HG02981 (cell line): Measurements from ENCODE around the gene AFF3.

Experiments used
- ATAC-seq: cut with Tn5 transposase; IDR thresholded peaks from one replicate; pipeline ENCODE4 v1.9.1; 2021; ENCODE audit warnings: mild to moderate bottlenecking, moderate library complexity; ENCODE audit not compliant: unreplicated experiment

AFF3 gene

DNA sequence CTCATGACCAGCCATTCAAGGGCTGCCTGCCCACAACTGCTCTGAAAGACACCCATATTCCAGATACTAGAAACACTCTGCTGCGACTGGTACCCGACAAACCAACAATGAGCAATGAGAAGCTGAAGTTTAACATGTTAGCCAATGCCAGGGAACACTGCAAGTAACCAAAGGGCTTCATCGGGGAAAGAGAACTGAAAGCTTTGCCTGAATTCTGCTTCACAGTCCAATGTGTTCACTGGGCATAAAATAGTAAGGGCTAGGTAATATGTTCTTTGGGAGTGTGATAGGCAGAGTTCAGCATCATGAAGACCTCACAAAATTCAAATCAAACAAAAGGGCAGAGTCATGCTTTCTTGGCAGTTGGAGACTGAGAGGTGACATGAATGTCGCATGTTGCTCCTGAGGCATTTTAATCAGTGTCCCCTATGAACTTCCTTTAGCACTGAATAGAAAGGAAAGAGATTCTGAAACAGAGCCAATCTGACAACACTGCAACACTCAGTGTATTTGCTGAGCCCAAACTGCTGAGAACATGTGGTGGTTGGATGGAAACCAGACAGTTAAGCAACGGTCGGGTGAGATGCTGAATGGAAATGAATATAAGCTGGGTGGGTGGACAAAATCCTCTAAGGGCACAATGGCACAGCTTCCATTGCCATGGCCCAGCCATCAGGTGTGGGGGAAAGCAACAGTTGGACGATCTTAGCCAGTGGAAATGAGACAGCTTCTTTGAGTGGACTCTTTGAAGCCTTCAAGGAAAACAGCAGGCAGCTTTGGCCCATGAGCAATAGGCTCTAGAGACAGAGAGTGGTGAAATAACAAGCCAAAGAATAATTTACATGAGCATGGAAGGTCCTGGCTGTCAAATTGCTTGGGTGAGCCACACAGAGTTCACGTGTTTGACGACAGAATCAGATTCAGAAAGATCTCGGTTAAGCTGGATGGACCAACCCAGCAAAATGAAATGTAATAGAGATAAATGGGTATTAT, 277.5 kb downstream of the AFF3 start:
- no peak for ATAC-seq

DNA sequence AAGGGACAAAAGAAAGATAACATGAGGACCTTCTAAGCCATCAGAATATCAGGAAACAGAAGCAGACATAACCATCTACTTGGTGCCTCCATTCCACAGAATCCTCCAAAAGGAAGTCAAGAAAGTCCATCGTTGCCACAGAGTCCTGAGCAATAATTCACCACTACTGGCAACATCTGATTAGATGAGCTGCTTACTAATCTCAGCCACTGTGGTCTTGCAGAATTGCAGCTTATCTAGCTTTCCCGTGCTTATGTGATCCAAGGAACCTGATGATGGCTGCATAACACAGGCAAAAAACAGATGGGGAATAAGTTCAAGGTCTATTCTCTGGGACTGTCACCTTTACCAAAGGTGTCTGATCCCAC, 278.5 kb downstream of the AFF3 start:
- no peak for ATAC-seq

- ATAC-seq, result no peak
These were observed 279.0 kb downstream of the AFF3 start for GRCh38 chr2:99863236-99863902.

DNA sequence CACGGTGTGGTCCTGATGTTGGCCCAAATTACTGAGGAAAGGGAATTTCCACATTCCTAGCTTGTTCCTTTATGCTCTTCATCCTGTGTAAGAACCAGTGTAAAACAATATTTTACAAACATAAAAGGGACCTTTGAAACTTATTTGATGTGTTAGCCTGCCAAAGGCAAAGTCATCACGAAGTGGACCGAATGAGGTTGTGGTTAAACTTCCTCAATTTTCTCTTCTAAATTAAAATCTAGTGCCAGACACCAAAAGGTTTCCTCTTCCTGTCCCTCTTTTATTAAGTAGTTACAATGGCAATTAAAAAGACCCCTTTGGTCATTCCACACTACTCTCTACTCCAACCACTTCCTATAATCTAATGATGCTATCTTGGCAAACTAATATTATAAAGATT, 279.8 kb downstream of the AFF3 start:
- ATAC-seq, result no peak

DNA sequence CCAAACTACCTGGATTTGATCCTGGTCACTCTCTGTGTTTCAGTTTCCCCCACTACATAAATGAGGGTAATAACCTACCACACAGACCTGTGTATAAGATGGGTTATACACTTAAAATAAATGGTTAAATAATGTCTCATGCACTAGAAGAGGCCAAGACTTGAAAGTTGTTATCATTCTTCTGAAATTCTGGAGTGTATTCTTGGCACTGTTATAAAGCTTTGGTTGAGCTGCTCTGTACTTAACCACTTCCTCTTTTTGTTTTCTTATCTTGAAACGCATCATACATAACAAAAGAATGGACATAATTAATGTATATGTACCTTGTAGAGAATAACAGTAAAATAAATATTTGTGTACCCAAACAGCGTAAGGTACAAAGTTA, 281.0 kb downstream of the AFF3 start:
- no peak for ATAC-seq

DNA sequence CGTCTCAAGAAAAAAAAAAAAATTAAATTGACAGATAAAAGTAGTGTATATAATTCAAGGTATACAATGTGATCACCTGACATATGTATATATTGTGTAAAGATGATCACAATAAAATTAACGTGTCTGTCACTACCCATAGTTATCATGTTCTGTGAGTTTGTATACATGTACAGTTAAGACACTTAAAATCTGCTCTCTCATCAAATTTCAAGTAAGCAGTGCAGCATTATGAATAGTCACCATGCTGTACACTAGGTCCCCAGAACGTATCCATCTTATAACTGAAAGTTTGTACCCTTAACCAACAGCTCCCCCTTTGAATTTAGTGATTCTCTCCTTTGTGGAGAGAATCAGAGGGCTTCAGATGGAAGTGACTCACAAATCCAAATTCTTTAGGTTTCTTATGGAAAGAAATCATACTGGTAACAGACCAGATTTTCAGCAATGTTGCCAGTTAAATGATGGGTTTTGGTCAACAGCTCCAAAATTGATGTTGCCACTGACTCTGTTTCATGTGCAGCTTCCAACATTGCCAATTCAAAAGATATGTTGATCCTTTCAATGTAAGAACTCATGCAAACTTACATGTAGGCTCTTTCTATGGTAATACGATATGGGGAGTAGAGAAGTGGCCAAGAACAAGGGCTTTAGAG, 281.5 kb downstream of the AFF3 start:
- ATAC-seq, result no peak

DNA sequence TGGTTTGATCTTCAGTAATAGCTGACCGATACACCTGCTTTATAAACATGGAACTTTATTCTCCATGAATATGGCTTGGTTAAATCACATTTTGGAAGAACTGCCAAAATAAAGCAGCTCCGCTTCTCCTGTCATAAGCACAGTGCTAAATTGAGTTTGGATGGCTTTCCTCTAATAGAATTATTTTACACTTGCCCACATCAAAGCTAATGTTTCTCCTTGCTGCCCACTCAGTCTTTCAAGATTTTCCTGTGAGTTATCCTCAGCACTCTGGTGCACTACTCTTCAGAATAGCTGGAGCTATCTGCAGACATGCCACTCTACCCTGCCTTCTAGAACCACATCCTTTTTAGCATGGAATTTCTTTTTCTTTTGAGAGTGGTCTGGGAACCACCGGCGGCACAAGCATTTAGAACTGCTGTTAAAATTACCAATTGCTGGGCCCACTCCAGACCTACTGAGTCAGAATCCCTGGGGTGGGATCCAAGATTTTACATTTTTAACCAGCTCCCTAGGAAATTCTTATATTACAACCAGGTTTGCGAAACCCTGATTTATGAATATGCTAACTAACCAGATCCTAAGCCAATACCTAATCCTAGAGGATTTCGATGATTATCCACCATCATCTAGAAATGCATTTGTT, 283.3 kb downstream of the AFF3 start:
- no peak for ATAC-seq

DNA sequence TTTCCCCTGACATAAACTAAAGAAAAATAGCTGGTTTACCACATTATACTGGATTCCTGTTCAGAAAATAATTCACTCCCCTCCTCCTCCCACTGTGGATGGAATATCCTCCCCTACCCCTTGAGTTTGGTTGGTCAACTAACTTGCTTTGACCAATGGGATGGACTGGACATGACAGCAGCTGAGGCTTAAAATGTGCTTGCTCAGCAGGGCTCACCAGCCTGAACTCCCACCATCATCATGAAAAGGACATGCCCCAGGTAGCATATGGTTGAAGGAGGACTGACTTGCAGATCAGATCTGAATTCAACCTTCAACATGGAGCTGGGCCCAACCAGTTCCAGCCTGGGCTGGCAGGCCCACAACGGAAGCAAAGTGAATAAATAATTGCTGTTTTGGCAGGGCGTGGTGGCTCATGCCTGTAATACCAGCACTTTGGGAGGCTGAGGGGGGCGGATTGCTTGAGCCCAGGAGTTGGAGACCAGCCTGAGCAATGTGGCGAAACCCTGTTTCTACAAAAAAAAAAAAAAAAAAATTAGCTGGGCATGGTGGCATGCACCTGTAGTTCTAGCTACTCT, 284.4 kb downstream of the AFF3 start:
- ATAC-seq, result no peak

- ATAC-seq, result no peak
These were observed 285.0 kb downstream of the AFF3 start for GRCh38 chr2:99857372-99857771.

DNA sequence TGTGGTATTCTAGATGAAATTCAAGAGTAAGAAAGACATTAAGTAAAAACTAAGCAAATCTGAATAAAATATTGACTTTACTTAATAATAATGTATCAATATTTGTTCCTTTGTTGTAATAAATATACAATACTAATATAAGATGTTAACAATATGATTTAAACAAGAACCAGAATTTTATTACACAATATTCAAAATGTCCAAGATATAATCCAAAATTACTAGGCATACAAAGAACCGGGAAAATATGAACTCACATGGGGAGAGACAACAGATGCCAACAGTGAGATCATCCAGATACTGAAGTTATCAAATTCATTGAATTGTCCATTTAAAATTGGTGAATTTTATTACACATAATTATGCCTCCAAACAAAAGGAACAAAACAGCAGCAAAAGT, 286.3 kb downstream of the AFF3 start:
- ATAC-seq, result no peak

GRCh38 chr2:99854236-99854852, 288.0 kb downstream of the AFF3 start:
- ATAC-seq, result no peak

- no peak for ATAC-seq
These were observed 289.4 kb downstream of the AFF3 start for GRCh38 chr2:99852956-99853355.

- ATAC-seq, result no peak
These were observed 289.9 kb downstream of the AFF3 start for GRCh38 chr2:99852376-99852934.

DNA sequence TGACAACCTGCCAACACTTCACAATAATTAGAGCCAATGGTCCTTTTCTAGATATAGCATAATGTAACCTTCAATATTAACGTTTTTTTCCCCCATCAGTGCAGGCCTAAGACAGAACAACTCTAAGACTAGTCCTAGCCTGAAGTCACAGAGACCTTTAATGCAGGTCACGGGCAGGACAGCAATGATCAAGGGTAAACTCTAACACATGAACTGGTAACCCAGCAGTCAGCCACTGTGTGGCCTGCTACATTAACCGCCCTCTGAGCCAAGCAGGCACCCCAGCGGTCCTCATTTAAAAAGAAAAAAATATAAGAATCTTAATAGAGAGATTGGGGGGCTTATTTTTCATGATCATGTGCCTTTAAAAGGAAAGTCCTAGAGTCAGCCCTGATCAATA, 290.6 kb downstream of the AFF3 start:
- no peak for ATAC-seq

DNA sequence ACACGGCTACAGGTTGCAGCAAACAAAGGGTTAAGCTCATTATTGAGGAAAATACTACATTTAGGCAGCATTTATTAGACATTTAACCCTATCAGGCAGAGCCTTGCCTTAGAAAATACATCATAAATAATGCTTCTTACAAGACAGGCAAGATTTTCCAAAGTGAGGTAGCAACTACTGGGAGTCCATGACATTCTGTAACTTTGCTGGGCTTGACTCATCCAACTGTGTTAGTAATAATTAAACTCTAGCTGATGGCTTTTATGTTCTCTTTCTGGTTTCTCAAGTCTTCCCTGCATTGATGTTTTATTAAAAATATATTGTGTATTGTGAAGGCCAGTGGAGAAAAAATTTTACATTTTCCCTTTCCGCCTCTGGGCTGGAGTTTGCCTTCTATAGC, 291.3 kb downstream of the AFF3 start:
- no peak for ATAC-seq

GRCh38 chr2:99850084-99850710, 292.2 kb downstream of the AFF3 start:
- no peak for ATAC-seq

DNA sequence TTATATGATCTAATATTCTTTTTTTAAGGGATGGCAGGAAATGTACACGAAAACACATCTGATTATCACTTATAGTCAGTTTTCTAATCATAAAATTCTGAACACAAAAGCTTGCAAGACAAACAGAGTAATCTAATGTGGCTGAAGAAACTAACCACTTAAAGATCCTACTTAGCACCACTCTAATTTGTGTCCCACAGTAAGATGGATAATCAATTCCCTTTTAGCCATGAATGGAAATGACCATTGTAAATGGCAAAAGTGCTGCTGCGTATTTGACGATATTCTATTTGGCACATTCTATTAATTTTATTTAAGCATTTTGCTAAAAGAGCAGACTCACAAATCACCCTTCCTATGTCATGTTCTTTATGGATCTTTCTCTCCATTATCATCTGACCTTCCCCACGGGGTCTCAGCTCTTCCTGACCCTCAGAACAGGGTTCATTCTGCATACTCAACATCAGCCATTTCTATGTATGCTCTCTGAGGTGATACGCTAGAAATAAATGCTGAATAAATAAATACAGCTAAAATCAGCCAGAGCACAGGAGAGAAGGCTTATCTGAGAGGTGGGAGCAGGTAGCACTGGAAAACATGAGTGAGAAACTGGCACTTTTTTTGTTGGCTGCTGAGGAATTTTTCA, 295.8 kb downstream of the AFF3 start:
- ATAC-seq, result no peak

GRCh38 chr2:99845296-99845695, 297.1 kb downstream of the AFF3 start:
- no peak for ATAC-seq

- ATAC-seq, result no peak
These were observed 299.9 kb downstream of the AFF3 start for GRCh38 chr2:99842451-99842850.
